Stromal cell of bone marrow (primary cell): Measurements from ENCODE around the gene OR2T33.
A peak's percentile ranks its signal among the peaks of the same experiment; 100 is the strongest.
"Not testable (repeated sequence)": the region's sequence is repeated elsewhere in the genome, so short reads cannot be mapped to it uniquely, and the experiment has no call there.

Experiments
- DNase-seq: peaks from one replicate; pipeline ENCODE4 v3.0.0-alpha.2; 2012; ENCODE audit warnings: low read depth

OR2T33 gene, protein sequence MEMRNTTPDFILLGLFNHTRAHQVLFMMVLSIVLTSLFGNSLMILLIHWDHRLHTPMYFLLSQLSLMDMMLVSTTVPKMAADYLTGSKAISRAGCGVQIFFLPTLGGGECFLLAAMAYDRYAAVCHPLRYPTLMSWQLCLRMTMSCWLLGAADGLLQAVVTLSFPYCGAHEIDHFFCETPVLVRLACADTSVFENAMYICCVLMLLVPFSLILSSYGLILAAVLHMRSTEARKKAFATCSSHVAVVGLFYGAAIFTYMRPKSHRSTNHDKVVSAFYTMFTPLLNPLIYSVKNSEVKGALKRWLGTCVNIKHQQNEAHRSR

DNA sequence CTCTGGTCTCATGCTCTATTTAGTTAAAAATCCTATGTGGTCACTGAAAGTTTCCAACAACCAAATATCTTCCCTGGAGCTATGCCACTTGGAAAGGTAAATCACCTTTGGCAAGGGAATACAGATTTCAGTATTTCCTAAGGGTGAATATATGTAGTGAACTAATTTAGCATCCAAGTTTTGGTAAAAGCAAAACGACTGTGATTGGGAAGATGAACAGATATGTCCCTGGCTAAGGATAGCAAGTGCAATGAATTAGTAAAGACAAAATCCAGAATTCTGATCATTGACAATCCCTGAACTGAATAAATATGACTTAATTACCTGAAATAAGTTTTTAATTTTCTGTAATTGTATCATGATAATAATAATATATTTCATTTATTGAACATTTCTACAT lies at the start of gene OR2T33:
Gene OR2T33, minus strand, starts transcription at position 101 of the 400 bp plus-strand sequence. CDS start 4,162 bp downstream, outside the sequence.
- no peak for DNase-seq

DNA sequence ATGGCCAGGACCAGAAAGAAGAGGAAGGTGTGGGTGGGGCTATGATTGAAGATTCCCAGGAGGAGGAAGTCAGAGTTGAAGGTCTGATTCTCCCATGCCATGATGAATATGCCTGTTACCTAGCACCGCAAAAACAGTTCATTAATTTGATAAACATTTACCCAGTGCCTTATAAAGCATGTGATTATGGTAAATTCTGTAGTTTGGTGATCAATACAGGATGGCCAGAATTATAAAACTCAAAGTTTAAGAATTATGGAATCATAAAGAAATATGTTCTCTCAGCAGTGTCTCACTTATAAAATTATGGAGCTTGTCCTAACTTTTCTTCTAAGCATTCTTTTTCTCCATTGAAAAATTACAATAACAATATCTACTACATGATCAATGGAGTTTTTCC lies 46.7 kb upstream of the OR2T33 start, which contains the start of gene OR2M7:
Gene OR2M7, minus strand, starts transcription at position 101 of the 400 bp plus-strand sequence. Its CDS starts 0 bp downstream, at position 101.
- no peak for DNase-seq

DNA sequence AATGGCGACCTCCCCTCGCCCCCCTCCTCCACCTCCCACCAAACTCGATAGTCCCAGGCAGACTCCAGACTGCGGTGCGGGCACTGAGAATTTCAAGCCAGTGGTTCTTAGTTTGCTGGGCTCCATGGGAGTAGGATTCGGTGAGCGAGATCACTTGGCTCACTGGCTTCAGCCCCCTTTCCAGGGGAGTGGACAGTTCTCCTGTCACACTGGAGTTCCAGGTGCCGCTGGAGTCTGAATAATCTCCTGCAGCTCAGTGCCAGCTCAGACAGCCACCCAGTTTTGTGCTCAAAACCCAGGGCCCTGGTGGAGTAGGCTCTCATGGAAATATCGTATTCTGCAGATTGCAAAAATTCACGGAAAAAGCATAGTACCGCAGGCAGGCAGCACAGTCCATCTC lies 39.0 kb upstream of the OR2T33 start:
- no peak for DNase-seq

DNA sequence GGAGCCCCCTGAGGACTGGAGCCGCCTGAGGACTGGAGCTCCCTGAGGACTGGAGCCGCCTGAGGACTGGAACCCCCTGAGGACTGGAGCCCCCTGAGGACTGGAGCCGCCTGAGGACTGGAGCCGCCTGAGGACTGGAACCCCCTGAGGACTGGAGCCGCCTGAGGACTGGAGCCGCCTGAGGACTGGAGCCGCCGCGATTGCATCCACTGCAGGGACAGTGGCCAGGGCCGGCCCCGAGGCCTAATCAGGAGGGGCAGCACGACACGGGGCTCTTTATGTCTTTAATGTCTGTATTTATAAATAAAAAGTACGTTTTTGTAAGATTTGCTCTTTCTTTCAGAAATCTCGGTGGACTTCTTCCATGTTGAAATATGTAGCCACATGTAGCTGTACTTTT lies 29.0 kb upstream of the OR2T33 start:
- DNase-seq: not testable (repeated sequence)

DNA sequence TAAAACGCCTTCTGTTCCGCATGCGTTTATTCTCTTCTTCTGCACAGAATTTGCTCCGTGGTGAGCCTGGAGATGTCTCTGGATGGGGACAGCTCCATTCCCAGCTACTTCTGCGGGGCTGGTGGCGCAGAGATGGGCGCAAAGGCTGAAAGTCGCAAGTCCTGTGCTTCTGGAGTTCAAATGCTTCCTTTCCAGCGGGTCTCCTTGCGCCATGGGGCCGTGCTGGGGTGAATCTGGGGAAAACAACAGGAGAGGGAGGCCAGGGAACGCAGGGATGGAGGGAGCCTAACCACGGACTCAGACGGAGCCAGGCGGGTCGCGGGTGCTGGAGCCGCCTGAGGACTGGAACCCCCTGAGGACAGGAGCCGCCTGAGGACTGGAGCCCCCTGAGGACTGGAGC lies 28.3 kb upstream of the OR2T33 start:
- no peak for DNase-seq

DNA sequence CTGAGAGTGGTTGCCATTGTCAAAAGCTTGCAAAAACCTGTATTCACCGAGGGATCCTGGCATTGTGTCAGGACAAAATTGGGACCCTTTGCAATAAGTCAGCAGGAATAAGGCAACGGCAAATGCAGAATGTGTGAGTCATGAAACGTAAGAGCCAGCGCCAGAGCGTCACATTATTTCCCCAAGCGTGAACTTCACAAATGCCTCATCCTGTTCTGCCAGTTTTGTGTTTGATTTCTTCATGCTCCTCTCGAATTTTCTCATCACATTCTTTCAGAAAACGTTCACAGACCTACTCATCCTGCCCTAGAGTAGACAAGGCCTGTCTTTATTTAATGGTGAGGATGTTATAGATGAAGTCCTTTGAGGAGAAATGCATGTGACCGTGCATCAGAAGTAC lies 27.9 kb upstream of the OR2T33 start:
- not testable (repeated sequence) for DNase-seq

DNA sequence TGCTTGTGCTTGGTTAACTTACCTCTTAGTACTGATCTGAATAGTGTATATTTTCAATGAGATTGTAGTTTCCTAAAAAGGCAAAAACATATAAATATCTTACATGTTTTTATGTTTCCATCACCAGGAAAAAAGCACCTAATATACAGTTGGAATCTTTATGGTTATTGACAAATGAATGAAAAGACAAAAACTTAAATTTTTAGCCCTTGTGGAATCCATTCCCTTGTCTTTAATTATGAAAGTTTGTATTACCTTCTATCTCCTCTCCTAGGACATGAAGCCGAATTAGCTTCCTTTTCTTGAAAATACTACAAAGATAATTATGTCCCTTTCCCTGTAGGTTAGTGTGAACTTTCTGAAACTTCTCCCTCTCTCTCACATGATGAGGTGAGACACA lies 25.5 kb upstream of the OR2T33 start, which contains the start of gene OR2T12:
Gene OR2T12, minus strand, starts transcription at position 101 of the 400 bp plus-strand sequence. CDS start 7,846 bp downstream, outside the sequence.
- DNase-seq: no peak

DNA sequence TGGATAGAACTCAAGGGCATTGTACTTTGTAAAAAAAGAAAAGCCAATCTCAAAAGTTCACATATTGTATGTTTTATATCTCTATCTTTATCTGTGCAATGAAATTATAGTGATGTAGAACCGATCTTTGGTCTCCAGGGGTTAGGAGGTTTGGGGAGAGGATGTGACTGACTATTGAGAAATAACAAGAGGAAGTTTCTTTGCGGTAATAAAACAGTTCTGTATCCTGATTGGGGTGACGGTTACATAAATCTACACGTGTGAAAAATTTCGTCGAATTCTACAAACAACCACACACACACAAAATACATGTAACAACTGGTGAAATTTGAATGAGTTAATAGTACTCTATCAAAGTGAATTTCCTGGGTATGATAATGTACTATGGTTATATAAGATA lies 10.6 kb upstream of the OR2T33 start:
- DNase-seq: no peak

DNA sequence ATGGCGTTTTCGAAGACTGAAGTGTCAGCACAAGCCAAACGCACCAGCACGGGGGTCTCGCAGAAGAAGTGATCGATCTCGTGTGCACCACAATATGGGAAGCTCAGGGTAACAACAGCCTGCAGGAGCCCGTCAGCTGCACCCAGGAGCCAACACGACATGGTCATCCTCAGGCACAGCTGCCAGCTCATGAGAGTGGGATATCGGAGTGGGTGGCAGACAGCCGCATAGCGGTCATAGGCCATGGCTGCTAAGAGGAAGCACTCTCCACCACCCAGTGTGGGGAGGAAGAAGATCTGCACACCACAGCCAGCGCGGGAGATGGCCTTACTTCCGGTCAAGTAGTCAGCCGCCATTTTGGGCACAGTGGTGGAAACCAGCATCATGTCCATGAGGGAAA lies 4.6 kb downstream of the OR2T33 start:
- not testable (repeated sequence) for DNase-seq

DNA sequence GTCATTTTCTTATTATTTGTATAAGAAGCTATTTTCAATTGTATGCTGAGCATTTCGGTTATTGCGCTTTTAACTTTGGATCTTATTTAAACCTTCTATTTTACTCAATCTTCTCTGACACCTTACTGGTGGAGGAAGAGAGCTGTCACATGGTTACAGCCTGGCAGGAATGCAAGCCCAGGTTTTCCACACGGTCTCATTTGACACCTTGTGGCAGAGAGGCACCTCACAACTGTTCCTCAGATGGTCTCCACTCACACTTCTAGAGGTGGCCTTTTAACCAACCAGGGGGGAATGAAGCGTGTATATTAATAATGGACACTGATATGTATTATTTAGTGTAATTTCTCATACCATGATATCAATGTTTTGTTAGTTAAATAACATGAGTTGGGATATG lies 9.6 kb downstream of the OR2T33 start:
- DNase-seq: no peak

DNA sequence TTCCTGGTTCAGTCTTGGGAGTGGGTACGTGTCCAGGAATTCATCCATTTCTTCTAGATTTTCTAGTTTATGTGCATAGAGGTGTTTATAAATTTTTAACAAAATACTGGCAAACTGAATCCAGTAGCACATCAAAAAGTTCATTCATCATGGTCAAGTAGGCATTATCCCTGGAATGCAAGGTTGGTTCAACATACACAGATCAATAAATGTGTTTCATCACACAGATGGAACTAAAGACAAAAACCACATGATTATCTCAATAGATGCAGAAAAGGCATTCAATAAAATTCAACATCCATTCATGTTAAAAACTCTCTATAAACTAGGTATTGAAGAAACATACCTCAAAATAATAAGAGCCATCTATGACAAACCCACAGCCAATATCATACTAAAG lies 18.5 kb downstream of the OR2T33 start:
- not testable (repeated sequence) for DNase-seq

DNA sequence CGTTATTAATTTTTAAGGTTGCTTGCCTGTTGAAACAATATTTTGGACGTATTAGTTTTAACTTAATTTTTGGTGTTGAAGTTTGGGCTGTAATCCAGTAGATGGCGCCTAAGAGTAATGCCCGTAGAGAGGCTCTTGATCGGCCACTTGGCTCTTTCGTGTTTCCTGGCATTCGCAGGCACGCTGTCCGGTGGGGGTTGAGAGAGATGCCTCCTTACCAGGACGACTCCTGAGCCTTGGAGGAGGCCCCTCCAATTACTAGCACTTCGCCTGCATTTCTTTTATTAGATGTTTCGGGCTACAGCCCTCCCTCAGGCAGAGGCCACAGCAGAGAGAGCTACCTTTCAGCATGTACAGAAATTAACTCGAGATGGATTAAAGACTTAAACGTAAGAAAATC lies 34.6 kb downstream of the OR2T33 start:
- peak; percentile 0 for DNase-seq

DNA sequence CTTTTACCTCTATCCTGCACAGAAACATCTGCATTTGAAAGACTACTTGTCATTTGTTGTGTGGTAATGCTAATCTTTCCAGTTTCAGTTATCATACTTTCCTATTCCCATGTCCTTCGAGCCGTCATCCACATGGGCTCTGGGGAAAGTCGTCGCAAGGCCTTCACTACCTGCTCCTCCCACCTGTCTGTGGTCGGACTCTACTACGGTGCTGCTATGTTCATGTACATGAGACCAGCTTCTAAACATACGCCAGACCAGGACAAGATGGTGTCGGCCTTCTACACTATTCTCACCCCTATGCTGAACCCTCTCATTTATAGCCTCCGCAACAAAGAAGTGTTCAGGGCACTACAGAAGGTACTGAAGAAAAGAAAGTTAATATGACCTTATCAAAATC lies 38.3 kb downstream of the OR2T33 start:
- DNase-seq: no peak

DNA sequence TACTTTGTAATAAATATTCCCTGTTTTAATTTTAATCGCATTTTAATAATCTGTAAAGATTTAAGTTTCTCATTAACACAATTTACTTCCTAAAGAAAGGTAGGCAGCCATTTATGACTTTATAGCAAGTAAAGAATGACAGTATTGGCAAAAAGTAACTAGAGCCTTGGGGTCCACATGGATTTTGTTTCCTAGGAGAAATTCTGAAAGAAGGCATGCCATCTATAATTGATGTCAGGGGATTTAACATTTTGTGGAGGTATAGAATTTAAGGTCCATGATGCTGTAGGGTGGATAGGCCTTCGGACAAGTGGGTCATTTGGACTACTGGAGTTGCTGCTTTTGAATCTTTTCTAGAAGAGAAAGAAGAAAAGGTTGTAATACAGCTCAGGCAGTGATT lies 46.7 kb downstream of the OR2T33 start, which contains the start of gene OR2M4:
Gene OR2M4, plus strand, starts transcription at position 301 of the 400 bp plus-strand sequence. CDS start 7,512 bp downstream, outside the sequence.
- no peak for DNase-seq

DNA sequence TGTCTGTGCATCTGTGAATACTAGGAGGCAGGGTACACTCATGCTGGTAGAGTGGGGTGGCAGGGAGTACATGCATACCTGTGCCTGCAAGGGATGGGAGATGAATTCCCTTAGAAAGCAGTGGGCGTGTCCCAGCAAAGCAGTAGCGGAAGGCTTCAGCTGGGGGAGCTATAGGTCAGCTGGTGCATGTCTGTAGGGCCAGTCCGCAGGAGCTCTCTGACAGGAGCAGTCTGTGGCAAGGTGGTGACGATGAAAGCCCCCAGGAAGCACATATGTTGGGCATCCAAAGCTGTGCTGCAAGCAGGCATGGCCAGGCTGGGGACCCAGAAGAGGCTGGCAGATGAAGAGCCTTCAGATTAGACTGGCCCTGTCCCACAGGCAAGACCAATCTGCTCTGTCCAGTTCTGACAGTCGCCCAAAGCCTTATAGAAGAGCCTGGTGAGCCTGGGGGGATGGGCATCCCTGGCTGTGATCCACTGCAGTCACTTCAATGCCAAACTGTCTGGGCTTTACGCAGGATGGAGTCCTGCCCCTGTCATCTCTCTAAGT lies 48.3 kb downstream of the OR2T33 start:
- DNase-seq: no peak

DNA sequence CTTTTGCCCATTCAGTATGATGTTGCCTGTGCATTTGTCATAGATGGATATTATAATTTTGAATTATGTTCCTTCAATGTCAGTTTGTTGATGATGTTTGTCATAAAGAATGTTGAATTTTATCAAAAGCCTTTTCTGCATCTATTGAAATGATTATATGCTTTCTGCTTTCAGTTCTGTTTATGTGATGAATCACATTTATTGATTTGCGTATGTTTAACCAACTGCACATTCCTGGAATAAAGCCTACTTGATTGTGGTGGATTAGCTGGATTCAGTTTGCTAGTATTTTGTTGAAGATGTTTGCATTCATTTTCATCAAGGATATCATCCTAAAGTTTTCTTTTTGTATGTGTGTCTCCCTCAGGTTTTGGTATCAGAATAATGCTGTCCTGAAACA lies 52.2 kb downstream of the OR2T33 start:
- DNase-seq: no peak
